Central memory CD8-positive, alpha-beta T cell (primary cell): ENCODE measurements around the gene PRND.
"Not testable (repeated sequence)": the region's sequence is repeated elsewhere in the genome, so short reads cannot be mapped to it uniquely, and the experiment has no call there.

Source experiments
- ATAC-seq: fragments of 150-1000 bp; cut with Tn5 transposase; replicated peaks from 2 replicates; pipeline ENCODE4 v1.10.0; 2022; ENCODE audit warnings: mild to moderate bottlenecking, moderate FRiP score, moderate number of reproducible peaks; ENCODE audit not compliant: poor library complexity, severe bottlenecking; ENCODE audit errors: extremely low read depth
- DNase-seq, 2 donors: peaks; one replicate each; pipeline ENCODE4 v3.0.0; 2021; ENCODE audit warnings: low spot score in 2 of 2
- H3K27ac Mint-ChIP-seq: one replicate; pipeline ENCODE4 v1.8.0; 2022; ENCODE audit warnings: low read depth, mild to moderate bottlenecking, moderate library complexity, mixed read lengths
- H3K27me3 Mint-ChIP-seq: one replicate; pipeline ENCODE4 v1.8.0; 2022; ENCODE audit warnings: mixed read lengths
- H3K36me3 Mint-ChIP-seq: one replicate; pipeline ENCODE4 v1.8.0; 2022; ENCODE audit warnings: mild to moderate bottlenecking, moderate library complexity, mixed read lengths; ENCODE audit not compliant: insufficient read depth
- H3K4me1 Mint-ChIP-seq: one replicate; pipeline ENCODE4 v1.8.0; 2022; ENCODE audit warnings: mixed read lengths
- H3K4me3 Mint-ChIP-seq: one replicate; pipeline ENCODE4 v1.8.0; 2022; ENCODE audit warnings: mild to moderate bottlenecking, moderate library complexity, mixed read lengths
- H3K9me3 Mint-ChIP-seq: one replicate; pipeline ENCODE4 v1.8.0; 2022; ENCODE audit warnings: mixed read lengths

The PRND gene

GRCh38 chr20:4710106-4710475 is 11.6 kb upstream of the PRND start:
- Mint-ChIP-seq H3K4me1 (peaks cover 5% of the 10 kb centered on the region), H3K27me3 (peaks cover 16% of the 10 kb centered on the region), H3K27ac (no peak overlapping the region), H3K4me3 (no peak overlapping the region), H3K9me3 (peaks cover 5% of the 10 kb centered on the region), H3K36me3 (peaks cover 2% of the 10 kb centered on the region)
- ATAC-seq (no peak), DNase-seq (no peak)

GRCh38 chr20:4711511-4711910 is 10.2 kb upstream of the PRND start:
- Mint-ChIP-seq H3K27me3 (peaks cover 16% of the 10 kb centered on the region), H3K9me3 (peaks cover 5% of the 10 kb centered on the region), H3K4me1 (peaks cover 5% of the 10 kb centered on the region), H3K4me3 (no peak overlapping the region), H3K27ac (no peak overlapping the region), H3K36me3 (peaks cover 4% of the 10 kb centered on the region)
- DNase-seq: no peak
- no peak for ATAC-seq

- Mint-ChIP-seq H3K27ac (no peak overlapping the region), H3K4me3 (no peak overlapping the region), H3K4me1 (peaks cover 5% of the 10 kb centered on the region), H3K36me3 (peaks cover 4% of the 10 kb centered on the region), H3K27me3 (peaks cover 16% of the 10 kb centered on the region), H3K9me3 (peaks cover 5% of the 10 kb centered on the region)
- ATAC-seq (no peak), DNase-seq (no peak)
Measured at GRCh38 chr20:4713401-4713800, 8.3 kb upstream of the PRND start.

GRCh38 chr20:4714818-4715217 is 6.9 kb upstream of the PRND start:
- Mint-ChIP-seq H3K27ac (no peak overlapping the region), H3K27me3 (peaks cover 16% of the 10 kb centered on the region), H3K4me1 (peaks cover 5% of the 10 kb centered on the region), H3K36me3 (peaks cover 1% of the 10 kb centered on the region), H3K9me3 (no peaks in the 10 kb centered on the region), H3K4me3 (no peak overlapping the region)
- DNase-seq (no peak), ATAC-seq (no peak)

- Mint-ChIP-seq H3K27ac (no peak overlapping the region), H3K36me3 (peaks cover 1% of the 10 kb centered on the region), H3K4me3 (no peak overlapping the region), H3K4me1 (peaks cover 9% of the 10 kb centered on the region), H3K9me3 (no peaks in the 10 kb centered on the region), H3K27me3 (peaks cover 15% of the 10 kb centered on the region)
- ATAC-seq (no peak), DNase-seq (no peak)
Measured at GRCh38 chr20:4717816-4718570, 3.7 kb upstream of the PRND start.

GRCh38 chr20:4719190-4719589 is 2.5 kb upstream of the PRND start:
- Mint-ChIP-seq H3K36me3 (peaks cover 1% of the 10 kb centered on the region), H3K4me1 (peaks cover 9% of the 10 kb centered on the region), H3K4me3 (no peak overlapping the region), H3K9me3 (no peaks in the 10 kb centered on the region), H3K27ac (no peak overlapping the region), H3K27me3 (peaks cover 3% of the 10 kb centered on the region)
- DNase-seq (no peak), ATAC-seq (no peak)

- ATAC-seq (peak; percentile 82), DNase-seq (peak; percentile 59 to 69)
- no peak overlapping the region for H3K4me3 Mint-ChIP-seq
- no peak overlapping the region for H3K27ac Mint-ChIP-seq
- H3K27me3 Mint-ChIP-seq: no peaks in the 10 kb centered on the region
- H3K9me3 Mint-ChIP-seq: no peaks in the 10 kb centered on the region
- H3K4me1 Mint-ChIP-seq: peaks cover 9% of the 10 kb centered on the region
- peaks cover 1% of the 10 kb centered on the region for H3K36me3 Mint-ChIP-seq
Measured at GRCh38 chr20:4720041-4720976, 1.4 kb upstream of the PRND start.

GRCh38 chr20:4720977-4721349 is 746 bp upstream of the PRND start:
- H3K36me3 Mint-ChIP-seq: no peaks in the 10 kb centered on the region
- H3K9me3 Mint-ChIP-seq: no peaks in the 10 kb centered on the region
- no peak for DNase-seq
- H3K4me1 Mint-ChIP-seq: peaks cover 9% of the 10 kb centered on the region
- H3K4me3 Mint-ChIP-seq: no peak overlapping the region
- H3K27ac Mint-ChIP-seq: no peak overlapping the region
- no peaks in the 10 kb centered on the region for H3K27me3 Mint-ChIP-seq
- ATAC-seq: peak; percentile 25

- Mint-ChIP-seq H3K27ac (no peak overlapping the region), H3K36me3 (peaks cover 3% of the 10 kb centered on the region), H3K27me3 (no peaks in the 10 kb centered on the region), H3K4me1 (peaks cover 19% of the 10 kb centered on the region), H3K9me3 (no peaks in the 10 kb centered on the region), H3K4me3 (no peak overlapping the region)
- ATAC-seq (no peak), DNase-seq (no peak)
Measured at GRCh38 chr20:4722571-4722970, 862 bp downstream of the PRND start.

- no peaks in the 10 kb centered on the region for H3K27me3 Mint-ChIP-seq
- H3K4me3 Mint-ChIP-seq: no peak overlapping the region
- no peaks in the 10 kb centered on the region for H3K9me3 Mint-ChIP-seq
- peaks cover 3% of the 10 kb centered on the region for H3K36me3 Mint-ChIP-seq
- DNase-seq: no peak
- no peak overlapping the region for H3K27ac Mint-ChIP-seq
- no peak for ATAC-seq
- peaks cover 19% of the 10 kb centered on the region for H3K4me1 Mint-ChIP-seq
Measured at GRCh38 chr20:4722993-4723392, 1.3 kb downstream of the PRND start.

GRCh38 chr20:4723553-4723952 is 1.8 kb downstream of the PRND start:
- H3K4me3 Mint-ChIP-seq, DNase-seq, H3K27ac Mint-ChIP-seq, H3K36me3 Mint-ChIP-seq, ATAC-seq, H3K27me3 Mint-ChIP-seq, H3K9me3 Mint-ChIP-seq: not testable (repeated sequence)
- peaks cover 19% of the 10 kb centered on the region for H3K4me1 Mint-ChIP-seq

GRCh38 chr20:4724459-4725262 is 3.0 kb downstream of the PRND start:
- Mint-ChIP-seq H3K4me3 (no peak overlapping the region), H3K4me1 (peaks cover 19% of the 10 kb centered on the region)

More at GRCh38 chr20:4724459-4725262, 3.0 kb downstream of the PRND start:
- H3K36me3 Mint-ChIP-seq: peaks cover 3% of the 10 kb centered on the region
- no peak for ATAC-seq
- H3K27ac Mint-ChIP-seq: no peak overlapping the region
- H3K9me3 Mint-ChIP-seq: no peaks in the 10 kb centered on the region
- no peaks in the 10 kb centered on the region for H3K27me3 Mint-ChIP-seq
- no peak for DNase-seq
